T-helper 2 cell treated with Interferon-gamma antibody and Interleukin-4, amounts not matched to agents 5 μg/mL and 100 μg/mL, for 36 hours (primary cell): Measurements from ENCODE around the gene RPS25.
A peak's percentile ranks its signal among the peaks of the same experiment; 100 is the strongest.
"Not testable (repeated sequence)": the region's sequence is repeated elsewhere in the genome, so short reads cannot be mapped to it uniquely, and the experiment has no call there.

ENCODE experiments used
- DNase-seq: peaks from one replicate; pipeline ENCODE4 v3.0.0; 2021; ENCODE audit warnings: low spot score
- H3K27ac Mint-ChIP-seq: one replicate; pipeline ENCODE4 v1.8.0; 2021; ENCODE audit warnings: mild to moderate bottlenecking, mixed read lengths
- H3K27me3 Mint-ChIP-seq: one replicate; pipeline ENCODE4 v1.8.0; 2021; ENCODE audit warnings: low read depth, mixed read lengths
- H3K36me3 Mint-ChIP-seq: one replicate; pipeline ENCODE4 v1.8.0; 2021; ENCODE audit warnings: low read depth, mixed read lengths
- H3K4me1 Mint-ChIP-seq: one replicate; pipeline ENCODE4 v1.8.0; 2021; ENCODE audit warnings: low read depth, mixed read lengths
- H3K4me3 Mint-ChIP-seq: one replicate; pipeline ENCODE4 v1.8.0; 2022; ENCODE audit warnings: mild to moderate bottlenecking, moderate library complexity, mixed read lengths
- H3K9me3 Mint-ChIP-seq: one replicate; pipeline ENCODE4 v1.8.0; 2021; ENCODE audit warnings: mixed read lengths

Gene RPS25

GRCh38 chr11:119016216-119017009, 1.7 kb downstream of the RPS25 start:
- H3K36me3 Mint-ChIP-seq: peaks cover 69% of the 10 kb centered on the region
- H3K9me3 Mint-ChIP-seq: no peaks in the 10 kb centered on the region
- H3K27me3 Mint-ChIP-seq: no peaks in the 10 kb centered on the region
- DNase-seq: no peak
- H3K4me1 Mint-ChIP-seq: peaks cover 33% of the 10 kb centered on the region
- H3K27ac Mint-ChIP-seq: peak overlapping the region; percentile 26
- H3K4me3 Mint-ChIP-seq: peak overlapping the region; percentile 99

- Mint-ChIP-seq H3K4me1 (peaks cover 28% of the 10 kb centered on the region), H3K4me3 (peak overlapping the region; percentile 18), H3K27me3 (no peaks in the 10 kb centered on the region), H3K36me3 (peaks cover 65% of the 10 kb centered on the region), H3K27ac (no peak overlapping the region), H3K9me3 (no peaks in the 10 kb centered on the region)
- no peak for DNase-seq
Observed at GRCh38 chr11:119015054-119015611, 3.0 kb downstream of the RPS25 start.

DNA sequence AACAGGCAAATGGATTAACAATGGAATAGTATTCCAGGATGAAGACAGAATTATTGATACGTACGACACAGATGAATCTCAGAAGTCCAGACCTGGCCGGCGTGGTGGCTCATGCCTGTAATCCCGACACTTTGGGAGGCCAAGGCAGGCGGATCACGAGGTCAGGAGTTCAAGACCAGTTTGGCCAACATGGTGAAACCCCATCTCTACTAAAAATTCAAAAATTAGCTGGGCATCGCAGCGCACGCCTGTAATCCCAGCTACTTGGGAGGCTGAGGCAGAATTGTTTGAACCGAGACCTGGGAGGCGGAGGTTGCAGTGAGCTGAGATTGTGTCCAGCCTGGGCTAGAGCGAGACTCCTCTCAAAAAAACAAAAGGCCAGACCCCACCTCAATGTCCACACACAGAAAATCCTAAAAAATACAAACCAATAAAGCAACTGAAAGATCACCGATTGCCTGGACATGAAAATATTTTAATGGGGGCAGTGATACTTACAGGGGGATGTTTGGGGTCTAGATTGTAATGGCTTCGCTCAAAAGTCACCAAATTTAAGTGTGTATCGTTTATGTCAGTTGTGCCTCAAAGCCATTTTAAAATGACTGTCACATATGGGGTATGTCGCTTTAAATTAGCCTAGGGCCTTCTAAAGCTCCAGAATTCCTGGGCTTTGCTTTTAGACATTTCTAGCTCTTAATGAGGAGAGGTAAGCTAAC, 3.8 kb downstream of the RPS25 start:
- no peak for DNase-seq
- no peaks in the 10 kb centered on the region for H3K27me3 Mint-ChIP-seq
- peaks cover 62% of the 10 kb centered on the region for H3K36me3 Mint-ChIP-seq
- peaks cover 22% of the 10 kb centered on the region for H3K4me1 Mint-ChIP-seq
- H3K27ac Mint-ChIP-seq: no peak overlapping the region
- no peaks in the 10 kb centered on the region for H3K9me3 Mint-ChIP-seq
- H3K4me3 Mint-ChIP-seq: no peak overlapping the region

DNA sequence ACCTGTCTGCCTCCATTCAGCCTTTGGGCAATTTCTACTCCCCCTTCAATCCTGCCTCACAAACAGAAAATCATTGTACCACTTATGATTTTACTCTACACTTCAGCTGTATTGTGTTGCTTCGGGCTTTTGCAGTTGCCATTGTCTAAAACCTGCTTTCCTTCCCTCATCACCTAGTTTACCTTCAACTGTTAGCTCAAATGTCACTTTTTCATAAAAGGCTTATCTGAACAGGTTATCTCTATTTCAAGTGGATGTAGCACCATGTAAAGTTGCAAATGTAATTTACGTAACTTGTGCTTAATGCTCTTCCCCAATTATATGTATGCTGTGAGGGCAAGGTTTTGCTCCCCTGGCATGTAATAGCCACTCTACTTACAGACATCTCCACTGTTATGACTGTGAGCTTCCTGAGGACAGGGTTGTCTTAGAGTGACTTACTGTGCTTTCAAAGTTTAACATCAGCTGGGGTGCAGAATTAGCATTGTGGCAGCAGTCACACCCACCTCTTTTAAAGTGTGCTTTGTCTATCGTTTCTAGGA, 5.4 kb downstream of the RPS25 start:
- H3K27ac Mint-ChIP-seq: peak overlapping the region; percentile 73
- H3K27me3 Mint-ChIP-seq: no peaks in the 10 kb centered on the region
- DNase-seq: no peak
- H3K4me1 Mint-ChIP-seq: peaks cover 22% of the 10 kb centered on the region
- H3K36me3 Mint-ChIP-seq: peaks cover 55% of the 10 kb centered on the region
- H3K4me3 Mint-ChIP-seq: no peak overlapping the region
- no peaks in the 10 kb centered on the region for H3K9me3 Mint-ChIP-seq

GRCh38 chr11:119011476-119012053, 6.6 kb downstream of the RPS25 start:
- Mint-ChIP-seq H3K27me3 (no peaks in the 10 kb centered on the region), H3K27ac (no peak overlapping the region), H3K9me3 (no peaks in the 10 kb centered on the region), H3K36me3 (peaks cover 52% of the 10 kb centered on the region), H3K4me3 (no peak overlapping the region), H3K4me1 (peaks cover 16% of the 10 kb centered on the region)
- DNase-seq: no peak

DNA sequence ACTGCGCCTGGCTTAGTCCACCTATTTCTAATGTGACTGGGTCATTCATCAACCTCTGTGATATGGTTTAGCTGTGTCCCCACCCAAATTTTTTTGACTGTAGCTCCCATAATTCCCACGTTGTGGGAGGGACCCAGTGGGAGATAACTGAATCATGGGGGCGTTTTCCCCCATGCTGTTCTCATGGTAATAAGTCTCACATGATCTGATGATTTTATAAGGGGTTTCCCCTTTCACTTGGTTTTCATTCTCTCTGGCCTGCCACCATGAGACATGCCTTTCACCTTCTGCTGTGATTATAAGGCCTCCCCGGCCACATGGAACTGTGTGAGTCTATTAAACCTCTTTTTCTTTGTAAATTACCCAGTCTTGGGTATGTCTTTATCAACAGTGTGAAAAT, 11.5 kb downstream of the RPS25 start:
- Mint-ChIP-seq H3K4me1 (no peaks in the 10 kb centered on the region), H3K4me3 (no peak overlapping the region), H3K27me3 (no peaks in the 10 kb centered on the region), H3K36me3 (peaks cover 29% of the 10 kb centered on the region), H3K9me3 (no peaks in the 10 kb centered on the region), H3K27ac (no peak overlapping the region)
- DNase-seq: no peak

DNA sequence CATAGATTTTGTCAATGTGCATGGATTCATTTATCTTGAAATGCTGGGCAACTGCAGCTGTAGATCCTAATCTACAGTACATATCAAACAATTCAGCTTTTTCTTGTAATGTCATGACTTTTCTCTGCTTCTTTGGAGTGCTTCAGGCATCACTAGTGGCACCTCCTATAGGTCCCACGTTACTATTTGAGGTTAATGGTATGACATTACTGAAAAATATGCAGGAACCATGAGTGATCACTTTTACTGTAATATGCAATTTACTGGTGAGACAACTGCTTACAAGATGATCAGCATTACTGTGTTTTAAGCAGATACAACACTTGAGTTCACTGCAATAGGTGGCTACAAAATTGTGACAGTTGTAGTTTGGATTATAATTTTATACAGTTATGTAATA, 17.2 kb downstream of the RPS25 start:
- DNase-seq: no peak
- H3K36me3 Mint-ChIP-seq: peaks cover 49% of the 10 kb centered on the region
- H3K27me3 Mint-ChIP-seq: no peaks in the 10 kb centered on the region
- H3K9me3 Mint-ChIP-seq: no peaks in the 10 kb centered on the region
- no peak overlapping the region for H3K27ac Mint-ChIP-seq
- peaks cover 25% of the 10 kb centered on the region for H3K4me1 Mint-ChIP-seq
- no peak overlapping the region for H3K4me3 Mint-ChIP-seq

GRCh38 chr11:118998822-118999221, 19.3 kb downstream of the RPS25 start:
- no peaks in the 10 kb centered on the region for H3K27me3 Mint-ChIP-seq
- peak overlapping the region; percentile 97 for H3K4me3 Mint-ChIP-seq
- peak overlapping the region; percentile 97 for H3K27ac Mint-ChIP-seq
- no peaks in the 10 kb centered on the region for H3K9me3 Mint-ChIP-seq
- H3K36me3 Mint-ChIP-seq: peaks cover 46% of the 10 kb centered on the region
- DNase-seq: no peak
- H3K4me1 Mint-ChIP-seq: peaks cover 25% of the 10 kb centered on the region

GRCh38 chr11:118998388-118998717, 19.8 kb downstream of the RPS25 start:
- Mint-ChIP-seq H3K36me3 (peaks cover 46% of the 10 kb centered on the region), H3K27ac (peak overlapping the region; percentile 97), H3K9me3 (no peaks in the 10 kb centered on the region), H3K27me3 (no peaks in the 10 kb centered on the region), H3K4me1 (peaks cover 25% of the 10 kb centered on the region), H3K4me3 (peak overlapping the region; percentile 97)
- no peak for DNase-seq

DNA sequence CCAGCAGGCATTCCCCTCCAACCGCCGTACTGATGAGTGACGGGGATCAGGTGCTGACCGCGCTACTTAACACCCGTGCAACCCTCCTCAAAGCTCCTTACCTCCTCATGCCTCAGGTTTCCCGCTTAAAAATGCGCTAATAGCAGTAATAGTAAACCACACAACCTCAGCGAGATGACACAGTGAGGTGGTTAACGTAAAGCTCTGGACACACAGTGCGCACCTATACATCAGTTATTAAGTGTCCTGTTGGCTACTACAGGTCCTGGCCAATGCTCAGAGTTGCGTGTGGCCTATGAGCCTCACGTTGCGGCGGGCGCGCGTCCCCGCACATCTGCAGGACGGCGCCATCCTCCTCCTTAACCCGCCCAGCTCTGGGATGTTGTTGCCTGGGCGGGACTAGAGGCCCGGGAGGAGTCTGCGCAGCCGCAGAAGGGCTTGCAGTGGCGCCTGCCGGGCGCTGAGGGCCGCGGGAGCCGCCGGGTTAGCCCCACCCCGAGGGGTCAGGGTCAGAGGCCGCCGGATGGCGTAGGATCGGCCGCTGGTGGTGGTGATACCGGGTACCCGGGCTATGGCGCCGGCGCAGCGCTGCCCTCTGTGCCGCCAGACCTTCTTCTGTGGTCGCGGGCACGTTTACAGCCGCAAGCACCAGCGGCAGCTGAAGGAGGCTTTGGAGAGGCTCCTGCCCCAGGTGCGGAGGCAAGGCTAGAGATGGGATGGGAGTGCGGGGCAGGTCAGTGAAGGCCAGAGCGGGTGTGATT, 20.3 kb downstream of the RPS25 start, which contains the start of gene CENATAC:
CENATAC (plus strand) TSS at position 512 of the 761 bp plus-strand sequence; CDS start at position 572, 60 bp downstream.
- Mint-ChIP-seq H3K4me1 (peaks cover 25% of the 10 kb centered on the region), H3K4me3 (peak within 1 kb of the TSS; percentile 97), H3K9me3 (no peaks in the 10 kb centered on the region), H3K27me3 (no peaks in the 10 kb centered on the region), H3K27ac (peak within 1 kb of the TSS; percentile 97), H3K36me3 (peaks cover 41% of the 10 kb centered on the region)
- peak; percentile 97 for DNase-seq

- Mint-ChIP-seq H3K9me3 (no peaks in the 10 kb centered on the region), H3K27me3 (no peaks in the 10 kb centered on the region), H3K27ac (peak overlapping the region; percentile 97), H3K4me1 (peaks cover 25% of the 10 kb centered on the region), H3K4me3 (peak overlapping the region; percentile 97), H3K36me3 (peaks cover 38% of the 10 kb centered on the region)
- peak; percentile 33 for DNase-seq
Observed at GRCh38 chr11:118996926-118997626, 21.1 kb downstream of the RPS25 start.

GRCh38 chr11:118991486-118992038, 26.6 kb downstream of the RPS25 start:
- not testable (repeated sequence) for DNase-seq, H3K27ac Mint-ChIP-seq, H3K27me3 Mint-ChIP-seq, H3K4me3 Mint-ChIP-seq, H3K4me1 Mint-ChIP-seq, H3K9me3 Mint-ChIP-seq
- H3K36me3 Mint-ChIP-seq: peaks cover 17% of the 10 kb centered on the region
